HCT116 (cell line): ENCODE data around the gene HMGN2. TPM values are rescaled to one million over a fixed set of nuclear protein-coding genes. Genes with fewer than 3 reads are reported as not detected.

Experiments used
- ATAC-seq: fragments of 200-7000 bp; cut with Tn5 transposase; 2 replicates; pipeline ENCODE4 v1.9.1; 2020; ENCODE audit warnings: mild to moderate bottlenecking, moderate library complexity
- BruUV-seq: library from RNA; stranded (reverse); fragments of 400-500 nt; replicated peaks from 2 replicates; lab custom pipeline; 2021; lab: Mats Ljungman, UMichigan
- CTCF ChIA-PET: fragments of 300-600 bp; sonication (Branson Sonifier 250); formaldehyde crosslinking; loops from one replicate; lab custom pipeline; 2021; ENCODE audit warnings: antibody characterized with exemption; lab: Charles Lee
- POLR2A ChIA-PET: fragments of 300-600, 350-600 bp; sonication (Branson Sonifier 250); formaldehyde crosslinking; loops from one replicate; lab custom pipeline; 2021; ENCODE audit warnings: antibody characterized with exemption; lab: Charles Lee
- RAD21 ChIA-PET, 2 experiments: fragments of 300-600 bp; sonication (Branson Sonifier 250); formaldehyde crosslinking; loops; one replicate each; lab custom pipeline; 2023; ENCODE audit warnings: low total read pairs in 2 of 2; ENCODE audit not compliant: uncharacterized antibody in 2 of 2, unreplicated experiment in 2 of 2, low non-redundant PET in 1 of 2; lab: Charles Lee
- DNase-seq: peaks from one replicate; pipeline ENCODE4 v3.0.0-alpha.2; 2010; ENCODE audit warnings: low read depth, low spot score
- H2AFZ ChIP-seq: fragments of 200-600 bp; shearing (Covaris generic), sonication (generic); 2 replicates; pipeline ENCODE4 v1.6.1; 2017; ENCODE audit warnings: low read depth, mixed run types, mixed read lengths, antibody characterized with exemption, low read length; ENCODE audit not compliant: poor library complexity, severe bottlenecking
- H3K27ac ChIP-seq: 2 replicates; pipeline ENCODE4 v1.5.1; 2012; ENCODE audit warnings: low read depth, low read length
- H3K27me3 ChIP-seq: fragments of 200-600 bp; sonication (generic); 2 replicates; pipeline ENCODE4 v1.6.1; 2016; ENCODE audit warnings: mixed run types, low read length, mixed read lengths; ENCODE audit not compliant: insufficient read depth
- H3K36me3 ChIP-seq, 2 experiments: fragments of 200-500 bp in 1 of 2; fragments of 200-600 bp in 1 of 2; sonication (Bioruptor generic) in 1 of 2; sonication (generic) in 1 of 2; 2 replicates each; pipeline versions ENCODE4 v1.5.1 to v1.6.1; 2014 to 2016; ENCODE audit warnings: low read length in 2 of 2, inconsistent platforms in 1 of 2, mixed read lengths in 1 of 2, mixed run types in 1 of 2; ENCODE audit not compliant: insufficient read depth in 2 of 2, control insufficient read depth in 1 of 2
- H3K4me1 ChIP-seq, 2 experiments: fragments of 200-600 bp in 1 of 2; sonication (generic) in 1 of 2; 2 replicates each; pipeline versions ENCODE4 v1.5.1 to v1.6.1; 2012 to 2017; ENCODE audit warnings: low read length in 2 of 2, inconsistent platforms in 1 of 2, mild to moderate bottlenecking in 1 of 2, mixed read lengths in 1 of 2, mixed run types in 1 of 2, moderate library complexity in 1 of 2; ENCODE audit not compliant: insufficient read depth in 2 of 2, control insufficient read depth in 1 of 2
- H3K4me2 ChIP-seq: fragments of 200-600 bp; sonication (generic); 2 replicates; pipeline ENCODE4 v1.6.1; 2017; ENCODE audit warnings: mixed run types, low read length, mixed read lengths
- H3K4me3 ChIP-seq, 2 experiments: fragments of 200-600 bp in 1 of 2; sonication (generic) in 1 of 2; replicated peaks in 1 of 2; 2 replicates each; pipeline ENCODE4 v1.5.1; 2011 to 2016; ENCODE audit warnings: low read length in 2 of 2, control low read depth in 1 of 2, low read depth in 1 of 2, mild to moderate bottlenecking in 1 of 2, mixed read lengths in 1 of 2, mixed run types in 1 of 2
- H3K79me2 ChIP-seq: fragments of 200-600 bp; sonication (generic); 2 replicates; pipeline ENCODE4 v1.6.1; 2017; ENCODE audit warnings: mild to moderate bottlenecking, mixed run types, low read length, moderate library complexity, mixed read lengths; ENCODE audit not compliant: insufficient read depth
- H3K9ac ChIP-seq: fragments of 200-600 bp; sonication (generic); 2 replicates; pipeline ENCODE4 v1.6.1; 2016; ENCODE audit warnings: low read length, mixed read lengths
- H3K9me2 ChIP-seq: fragments of 200-600 bp; sonication (generic), shearing (Covaris generic); 2 replicates; pipeline ENCODE4 v1.6.1; 2017; ENCODE audit warnings: mixed run types, mild to moderate bottlenecking, moderate library complexity; ENCODE audit not compliant: insufficient read depth
- H3K9me3 ChIP-seq, 2 experiments: fragments of 200-500 bp in 1 of 2; fragments of 200-600 bp in 1 of 2; sonication (Bioruptor generic) in 1 of 2; sonication (generic) in 1 of 2; 2 replicates each; pipeline ENCODE4 v1.6.1; 2014 to 2017; ENCODE audit warnings: low read length in 2 of 2, mixed read lengths in 2 of 2, inconsistent platforms in 1 of 2, low read depth in 1 of 2, mild to moderate bottlenecking in 1 of 2, mixed run types in 1 of 2, moderate library complexity in 1 of 2; ENCODE audit not compliant: control insufficient read depth in 1 of 2, insufficient read depth in 1 of 2
- H4K20me1 ChIP-seq: fragments of 200-600 bp; sonication (generic), shearing (Covaris generic); 2 replicates; pipeline ENCODE4 v1.6.1; 2017; ENCODE audit warnings: mixed run types, mild to moderate bottlenecking, moderate library complexity; ENCODE audit not compliant: insufficient read depth
- CBX3 ChIP-seq: IDR thresholded peaks from 2 replicates; pipeline ENCODE4 v1.6.1; 2012; ENCODE audit warnings: low read depth
- CEBPB ChIP-seq: IDR thresholded peaks from 2 replicates; pipeline ENCODE4 v1.6.1; 2012; ENCODE audit warnings: low read depth
- EGR1 ChIP-seq: IDR thresholded peaks from 2 replicates; pipeline ENCODE4 v1.6.1; 2012; ENCODE audit warnings: low read depth
- ELF1 ChIP-seq: IDR thresholded peaks from 2 replicates; pipeline ENCODE4 v1.6.1; 2012; ENCODE audit warnings: low read depth, borderline replicate concordance
- FOSL1 ChIP-seq: IDR thresholded peaks from 2 replicates; pipeline ENCODE4 v1.6.1; 2012; ENCODE audit warnings: low read depth
- POLR2AphosphoS5 ChIP-seq: IDR thresholded peaks from 2 replicates; pipeline ENCODE4 v1.6.1; 2011; ENCODE audit warnings: mild to moderate bottlenecking, low read depth, low read length, moderate library complexity
- RAD21 ChIP-seq: IDR thresholded peaks from 2 replicates; pipeline ENCODE4 v1.6.1; 2012; ENCODE audit warnings: low read depth, mild to moderate bottlenecking
- SIN3A ChIP-seq: IDR thresholded peaks from 2 replicates; pipeline ENCODE4 v1.6.1; 2012; ENCODE audit warnings: low read depth
- SP1 ChIP-seq: IDR thresholded peaks from 2 replicates; pipeline ENCODE4 v1.6.1; 2012; ENCODE audit warnings: low read depth
- SRF ChIP-seq: IDR thresholded peaks from 2 replicates; pipeline ENCODE4 v1.6.1; 2012; ENCODE audit warnings: low read depth
- YY1 ChIP-seq: IDR thresholded peaks from 2 replicates; pipeline ENCODE4 v1.6.1; 2011; ENCODE audit warnings: low read length, low read depth, moderate library complexity, mild to moderate bottlenecking; ENCODE audit not compliant: insufficient replicate concordance; ENCODE audit errors: extremely low read depth
- ZNF274 ChIP-seq: fragments of 200-500 bp; sonication (Bioruptor generic); IDR thresholded peaks from 2 replicates; pipeline ENCODE4 v1.6.1; 2014; ENCODE audit warnings: mild to moderate bottlenecking, low read depth, low read length, inconsistent platforms
- intact Hi-C: fragments of 100-400 bp; cut with micrococcal nuclease; formaldehyde crosslinking; loops from 2 replicates; pipeline ENCODE4 v1.10.0; 2022
- total RNA-seq: library from RNA; stranded (reverse); gene quantifications from one replicate; pipeline ENCODE4 v1.2.1, GENCODE V29; 2021; ENCODE audit not compliant: unreplicated experiment
- TF ChIP-seq, protein P1 (sequence below): IDR thresholded peaks from 2 replicates; pipeline ENCODE4 v1.6.1; 2012
- TF ChIP-seq, protein P2 (sequence below): IDR thresholded peaks from 2 replicates; pipeline ENCODE4 v1.6.1; 2012; ENCODE audit warnings: low read depth
- TF ChIP-seq, protein P3 (sequence below): IDR thresholded peaks from 2 replicates; pipeline ENCODE4 v1.6.1; 2011; ENCODE audit warnings: mild to moderate bottlenecking, low read length, moderate library complexity; ENCODE audit not compliant: insufficient replicate concordance; ENCODE audit errors: extremely low read depth

The HMGN2 gene
- total RNA-seq, 1 experiment from 2014 or later: 483 TPM

DNA sequence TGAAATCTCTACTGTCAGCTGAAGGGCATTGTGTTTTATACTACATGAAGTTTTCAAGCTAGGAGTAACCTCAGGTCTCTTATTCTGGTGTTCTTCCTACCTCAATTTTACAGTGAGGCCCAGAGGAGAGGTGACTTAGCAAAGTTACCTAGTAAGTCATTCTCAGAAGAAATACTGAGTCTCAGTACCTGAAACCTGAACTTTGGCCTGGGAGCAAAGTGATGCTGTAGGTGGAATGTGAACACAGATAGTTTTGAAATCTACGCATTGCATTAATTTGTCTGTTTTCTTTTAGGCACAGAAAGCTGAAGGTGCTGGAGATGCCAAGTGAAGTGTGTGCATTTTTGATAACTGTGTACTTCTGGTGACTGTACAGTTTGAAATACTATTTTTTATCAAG, 2.6 kb downstream of the HMGN2 start (continued):
- TF ChIP-seq, protein P1, sequence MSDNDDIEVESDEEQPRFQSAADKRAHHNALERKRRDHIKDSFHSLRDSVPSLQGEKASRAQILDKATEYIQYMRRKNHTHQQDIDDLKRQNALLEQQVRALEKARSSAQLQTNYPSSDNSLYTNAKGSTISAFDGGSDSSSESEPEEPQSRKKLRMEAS: no peak
- TF ChIP-seq ZNF274 (no peak), SRF (no peak)

DNA sequence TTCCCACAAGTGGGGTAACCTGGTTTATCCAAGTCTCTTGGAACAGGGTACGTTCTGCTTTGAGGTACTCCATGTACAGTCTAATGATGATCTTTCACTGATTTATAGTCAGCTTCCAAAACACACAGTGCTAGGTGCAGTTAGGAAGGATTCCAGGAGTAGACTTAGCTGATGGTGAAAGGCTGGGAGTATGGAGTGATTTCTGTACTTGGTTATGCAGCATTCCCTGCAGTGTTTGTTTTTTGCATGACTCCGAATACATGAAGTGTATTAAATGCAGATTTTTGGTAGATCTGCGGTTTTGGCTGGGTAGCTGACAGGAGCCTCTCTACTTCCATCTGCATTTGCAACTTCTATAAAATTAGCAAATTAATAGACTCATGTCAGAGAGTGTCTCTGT, 3.7 kb downstream of the HMGN2 start:
- Histone ChIP-seq H3K79me2 (peaks cover 23% of the 10 kb centered on the region), H3K9ac (no peak overlapping the region), H2AFZ (no peak overlapping the region), H3K9me3 (no peaks in the 10 kb centered on the region)
- POLR2A ChIA-PET: no interaction called here
- TF ChIP-seq FOSL1: no peak
- TF ChIP-seq RAD21: no peak
- TF ChIP-seq, protein P1: no peak
- TF ChIP-seq, protein P2, sequence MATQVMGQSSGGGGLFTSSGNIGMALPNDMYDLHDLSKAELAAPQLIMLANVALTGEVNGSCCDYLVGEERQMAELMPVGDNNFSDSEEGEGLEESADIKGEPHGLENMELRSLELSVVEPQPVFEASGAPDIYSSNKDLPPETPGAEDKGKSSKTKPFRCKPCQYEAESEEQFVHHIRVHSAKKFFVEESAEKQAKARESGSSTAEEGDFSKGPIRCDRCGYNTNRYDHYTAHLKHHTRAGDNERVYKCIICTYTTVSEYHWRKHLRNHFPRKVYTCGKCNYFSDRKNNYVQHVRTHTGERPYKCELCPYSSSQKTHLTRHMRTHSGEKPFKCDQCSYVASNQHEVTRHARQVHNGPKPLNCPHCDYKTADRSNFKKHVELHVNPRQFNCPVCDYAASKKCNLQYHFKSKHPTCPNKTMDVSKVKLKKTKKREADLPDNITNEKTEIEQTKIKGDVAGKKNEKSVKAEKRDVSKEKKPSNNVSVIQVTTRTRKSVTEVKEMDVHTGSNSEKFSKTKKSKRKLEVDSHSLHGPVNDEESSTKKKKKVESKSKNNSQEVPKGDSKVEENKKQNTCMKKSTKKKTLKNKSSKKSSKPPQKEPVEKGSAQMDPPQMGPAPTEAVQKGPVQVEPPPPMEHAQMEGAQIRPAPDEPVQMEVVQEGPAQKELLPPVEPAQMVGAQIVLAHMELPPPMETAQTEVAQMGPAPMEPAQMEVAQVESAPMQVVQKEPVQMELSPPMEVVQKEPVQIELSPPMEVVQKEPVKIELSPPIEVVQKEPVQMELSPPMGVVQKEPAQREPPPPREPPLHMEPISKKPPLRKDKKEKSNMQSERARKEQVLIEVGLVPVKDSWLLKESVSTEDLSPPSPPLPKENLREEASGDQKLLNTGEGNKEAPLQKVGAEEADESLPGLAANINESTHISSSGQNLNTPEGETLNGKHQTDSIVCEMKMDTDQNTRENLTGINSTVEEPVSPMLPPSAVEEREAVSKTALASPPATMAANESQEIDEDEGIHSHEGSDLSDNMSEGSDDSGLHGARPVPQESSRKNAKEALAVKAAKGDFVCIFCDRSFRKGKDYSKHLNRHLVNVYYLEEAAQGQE: no peak
- no peak for TF ChIP-seq SP1
- no peak for TF ChIP-seq SRF
- no peak for TF ChIP-seq ELF1
- TF ChIP-seq SIN3A: no peak
- TF ChIP-seq POLR2AphosphoS5: no peak
- TF ChIP-seq YY1: no peak
- TF ChIP-seq EGR1: no peak
- TF ChIP-seq, protein P3, sequence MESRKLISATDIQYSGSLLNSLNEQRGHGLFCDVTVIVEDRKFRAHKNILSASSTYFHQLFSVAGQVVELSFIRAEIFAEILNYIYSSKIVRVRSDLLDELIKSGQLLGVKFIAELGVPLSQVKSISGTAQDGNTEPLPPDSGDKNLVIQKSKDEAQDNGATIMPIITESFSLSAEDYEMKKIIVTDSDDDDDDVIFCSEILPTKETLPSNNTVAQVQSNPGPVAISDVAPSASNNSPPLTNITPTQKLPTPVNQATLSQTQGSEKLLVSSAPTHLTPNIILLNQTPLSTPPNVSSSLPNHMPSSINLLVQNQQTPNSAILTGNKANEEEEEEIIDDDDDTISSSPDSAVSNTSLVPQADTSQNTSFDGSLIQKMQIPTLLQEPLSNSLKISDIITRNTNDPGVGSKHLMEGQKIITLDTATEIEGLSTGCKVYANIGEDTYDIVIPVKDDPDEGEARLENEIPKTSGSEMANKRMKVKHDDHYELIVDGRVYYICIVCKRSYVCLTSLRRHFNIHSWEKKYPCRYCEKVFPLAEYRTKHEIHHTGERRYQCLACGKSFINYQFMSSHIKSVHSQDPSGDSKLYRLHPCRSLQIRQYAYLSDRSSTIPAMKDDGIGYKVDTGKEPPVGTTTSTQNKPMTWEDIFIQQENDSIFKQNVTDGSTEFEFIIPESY: no peak
- no peak for TF ChIP-seq CEBPB
- no peak for TF ChIP-seq ZNF274
- TF ChIP-seq CBX3: no peak
- TF ChIP-seq, all 23 proteins: peak for 0
- Histone ChIP-seq H4K20me1 (peaks cover 20% of the 10 kb centered on the region; the same call in 1 of the 2 replicates), H3K4me2 (no peak overlapping the region), H3K27me3 (no peaks in the 10 kb centered on the region), H3K27ac (no peak overlapping the region), H3K9me2 (no peaks in the 10 kb centered on the region), H3K4me1 (peaks cover 13 to 22% of the 10 kb centered on the region in 2 experiments), H3K36me3 (peaks cover 25 to 34% of the 10 kb centered on the region in 2 experiments), H3K4me3 (no peak overlapping the region)
- intact Hi-C loops: no loop called here
- DNase-seq (no peak), ATAC-seq (no peak)
- CTCF ChIA-PET: no interaction called here
- BruUV-seq: no TSS peak
- RAD21 ChIA-PET: no interaction called here
